Progenitor cell of endocrine pancreas (in vitro differentiated cells): ENCODE data around the gene RUNX1. TPM values are rescaled to one million over a fixed set of nuclear protein-coding genes. Genes with fewer than 3 reads are reported as not detected.

ENCODE experiments used
- DNase-seq: peaks from one replicate; pipeline ENCODE4 v3.0.0; 2021; ENCODE audit warnings: low spot score; ENCODE audit not compliant: unreplicated experiment
- H3K27ac Mint-ChIP-seq: 2 replicates; pipeline ENCODE4 v1.8.0; 2021; ENCODE audit warnings: mild to moderate bottlenecking, moderate library complexity, mixed read lengths
- H3K27me3 Mint-ChIP-seq: 2 replicates; pipeline ENCODE4 v1.8.0; 2021; ENCODE audit warnings: mixed read lengths
- H3K36me3 Mint-ChIP-seq: 2 replicates; pipeline ENCODE4 v1.8.0; 2022; ENCODE audit warnings: mixed read lengths; ENCODE audit not compliant: insufficient read depth
- H3K4me1 Mint-ChIP-seq: 2 replicates; pipeline ENCODE4 v1.8.0; 2021; ENCODE audit warnings: low read depth, mixed read lengths
- H3K4me3 Mint-ChIP-seq: 2 replicates; pipeline ENCODE4 v1.8.0; 2021; ENCODE audit warnings: low read depth, mild to moderate bottlenecking, moderate library complexity, mixed read lengths
- H3K9me3 Mint-ChIP-seq: 2 replicates; pipeline ENCODE4 v1.8.0; 2021; ENCODE audit warnings: low read depth, mixed read lengths
- CTCF ChIP-seq: fragments of 200-600 bp; sonication (generic); IDR thresholded peaks from one replicate; pipeline ENCODE4 v1.5.0; 2021; ENCODE audit warnings: antibody characterized with exemption, mild to moderate bottlenecking; ENCODE audit not compliant: unreplicated experiment
- total RNA-seq: library from RNA; stranded (reverse); gene quantifications from 2 replicates; pipeline ENCODE4 v1.2.1, GENCODE V29; 2021

RUNX1 gene
- total RNA-seq, 1 donor from 2014 or later = 7.1 TPM

GRCh38 chr21:34740198-34740597 lies 308.9 kb downstream of the RUNX1 start:
- H3K9me3 Mint-ChIP-seq = no peaks in the 10 kb centered on the region
- no peaks in the 10 kb centered on the region for H3K36me3 Mint-ChIP-seq
- TF ChIP-seq CTCF = no peak
- H3K4me3 Mint-ChIP-seq = no peak overlapping the region
- no peak overlapping the region for H3K27ac Mint-ChIP-seq
- peaks cover 38% of the 10 kb centered on the region for H3K27me3 Mint-ChIP-seq
- DNase-seq = no peak
- H3K4me1 Mint-ChIP-seq = peaks cover 6% of the 10 kb centered on the region
